Measurements from ENCODE around the gene CFI. TPM values are rescaled to one million over a fixed set of nuclear protein-coding genes. Genes with fewer than 3 reads are reported as not detected.

Gene CFI
- total RNA-seq, 1 experiment from 2014 or later: 0.33 TPM

DNA sequence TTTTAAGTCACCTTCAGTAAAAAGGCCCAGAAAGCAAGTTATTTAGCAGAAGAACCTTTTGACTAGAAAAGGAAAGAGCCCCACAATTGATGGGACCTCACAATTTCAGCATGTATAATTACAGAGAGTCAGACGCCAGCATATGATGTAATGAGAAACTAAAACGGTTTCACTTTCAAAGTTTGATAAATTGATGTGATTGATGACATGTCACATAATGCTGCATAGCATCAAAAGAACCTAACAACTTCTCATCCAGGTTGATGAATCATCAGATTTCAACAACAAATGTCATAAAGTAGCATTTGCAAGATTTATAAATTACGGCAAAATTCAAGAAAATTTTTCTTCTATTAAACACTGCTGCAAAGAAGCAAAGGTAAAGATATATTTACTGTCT, 9.9 kb upstream of the CFI start:
- H3K27ac ChIP-seq (ENCODE audit: low read length): no peak overlapping the region
- POLR2A ChIA-PET: no interaction called here
- no peaks in the 10 kb centered on the region for H3K27me3 ChIP-seq (ENCODE audit: control insufficient read depth, insufficient read depth, low read length)
- intact Hi-C loops (cut with micrococcal nuclease; ENCODE audit: unreplicated experiment) (loop anchor here (10.0 kb wide), 1 partner anchor 387 kb away; no protein-coding TSS in a partner anchor), in situ Hi-C loops (cut with HindIII; ENCODE audit: low pct_unique_long_range_greater_than_20kb, low sequenced_read_pairs) (no loop called here)
- no peak for DNase-seq (ENCODE audit: low read depth, low spot score)
- no peak overlapping the region for H3K4me3 ChIP-seq (ENCODE audit: low read depth in 2 of 2, low read length in 2 of 2)
- BruUV-seq (replicated peaks): no TSS peak
- H3K4me1 ChIP-seq (ENCODE audit: control insufficient read depth, insufficient read depth, low read length): peaks cover under 1% of the 10 kb centered on the region; the same call in 1 of the 2 replicates
- no peaks in the 10 kb centered on the region for H3K9me3 ChIP-seq (ENCODE audit: control insufficient read depth, insufficient read depth, low read depth, low read length)
- TF ChIP-seq POLR2AphosphoS5 (IDR thresholded peaks at IDR 0.05; ENCODE audit: low read depth, low read length) (no peak), TCF7L2 (IDR thresholded peaks at IDR 0.05; ENCODE audit: low read depth, low read length) (no peak), SIN3A (IDR thresholded peaks at IDR 0.05; ENCODE audit: borderline replicate concordance, insufficient read depth, low read depth, low read length) (no peak), REST (IDR thresholded peaks at IDR 0.05; ENCODE audit: insufficient read depth in 1 of 2, low read depth in 2 of 2, low read length in 1 of 2) (no peak), CTCF (IDR thresholded peaks at IDR 0.05) (no peak)
- peaks cover 4% of the 10 kb centered on the region; the same call in 1 of the 2 replicates for H3K36me3 ChIP-seq (ENCODE audit: control insufficient read depth, insufficient read depth, low read length)
- ATAC-seq: no peak
- CTCF ChIA-PET: no interaction called here

DNA sequence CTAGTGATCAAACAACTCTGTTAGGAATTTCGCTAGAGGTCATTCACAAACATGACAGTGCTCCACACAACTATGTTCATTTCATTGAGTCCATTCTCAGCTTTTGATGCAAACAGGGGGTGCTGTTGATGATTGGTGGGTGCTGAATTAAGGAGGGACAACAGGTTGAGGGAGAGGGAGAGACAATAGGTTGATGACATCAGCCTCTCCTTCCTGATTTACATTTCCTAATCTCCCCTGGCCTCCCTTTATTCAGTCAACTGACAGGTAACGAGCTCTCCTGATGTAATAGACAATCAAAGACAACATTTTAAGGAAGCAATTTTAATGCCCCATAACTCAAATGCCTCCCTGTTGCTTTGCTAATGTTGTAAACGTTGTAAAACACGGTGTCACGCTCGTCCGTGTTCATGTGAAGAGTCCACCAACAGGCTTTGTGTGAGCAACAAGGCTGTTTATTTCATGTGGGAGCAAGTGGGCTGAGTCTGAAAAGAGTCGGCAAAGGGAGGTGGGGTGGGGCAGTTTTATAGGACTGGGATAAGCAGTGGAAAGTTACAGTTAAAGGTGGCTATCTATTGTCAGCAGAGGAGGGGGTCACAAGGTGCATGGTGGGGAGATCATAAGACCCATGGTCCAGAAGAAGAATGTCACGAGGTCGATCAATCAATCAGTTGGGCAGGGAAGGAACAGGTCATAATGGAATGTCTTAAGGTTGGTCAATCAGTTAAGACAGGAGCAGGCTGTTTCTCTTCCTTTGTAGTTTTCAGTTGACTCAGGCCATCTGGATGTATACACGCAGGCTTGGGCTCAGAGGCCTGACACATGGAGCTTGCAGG, 9.0 kb upstream of the CFI start:
- Histone ChIP-seq H3K9me3 (ENCODE audit: control insufficient read depth, insufficient read depth, low read depth, low read length) (no peaks in the 10 kb centered on the region), H3K36me3 (ENCODE audit: control insufficient read depth, insufficient read depth, low read length) (peaks cover 4% of the 10 kb centered on the region; the same call in 1 of the 2 replicates), H3K4me3 (ENCODE audit: low read depth in 2 of 2, low read length in 2 of 2) (no peak overlapping the region), H3K27ac (ENCODE audit: low read length) (no peak overlapping the region), H3K27me3 (ENCODE audit: control insufficient read depth, insufficient read depth, low read length) (no peaks in the 10 kb centered on the region), H3K4me1 (ENCODE audit: control insufficient read depth, insufficient read depth, low read length) (no peaks in the 10 kb centered on the region)
- no TSS peak for BruUV-seq (replicated peaks)
- intact Hi-C loops (cut with micrococcal nuclease; ENCODE audit: unreplicated experiment) (loop anchor here (10.0 kb wide), 1 partner anchor 386 kb away; no protein-coding TSS in a partner anchor), in situ Hi-C loops (cut with HindIII; ENCODE audit: low pct_unique_long_range_greater_than_20kb, low sequenced_read_pairs) (no loop called here)
- ATAC-seq: no peak
- TF ChIP-seq POLR2AphosphoS5 (IDR thresholded peaks at IDR 0.05; ENCODE audit: low read depth, low read length) (no peak), TCF7L2 (IDR thresholded peaks at IDR 0.05; ENCODE audit: low read depth, low read length) (no peak), REST (IDR thresholded peaks at IDR 0.05; ENCODE audit: insufficient read depth in 1 of 2, low read depth in 2 of 2, low read length in 1 of 2) (no peak), CTCF (IDR thresholded peaks at IDR 0.05) (no peak), SIN3A (IDR thresholded peaks at IDR 0.05; ENCODE audit: borderline replicate concordance, insufficient read depth, low read depth, low read length) (no peak)
- CTCF ChIA-PET: no interaction called here
- no peak for DNase-seq (ENCODE audit: low read depth, low spot score)
- POLR2A ChIA-PET: no interaction called here
